BLaER1 treated with 17β-estradiol and CSF1 and Interleukin-3, amounts not matched to agents 10 nM and 100 nM (cell line): ENCODE results near the gene CREB5.
"Not testable (repeated sequence)": the region's sequence is repeated elsewhere in the genome, so short reads cannot be mapped to it uniquely, and the experiment has no call there.

Experiments
- H3K27ac ChIP-seq, 11 experiments: shearing (Covaris generic); formaldehyde crosslinking; 2 replicates each; pipeline ENCODE4 v1.8.1; 2022
- H3K27me3 ChIP-seq, 11 experiments: shearing (Covaris generic); formaldehyde crosslinking; 2 replicates each; pipeline ENCODE4 v1.8.1; 2022
- H3K36me3 ChIP-seq, 11 experiments: shearing (Covaris generic); formaldehyde crosslinking; 2 replicates each; pipeline ENCODE4 v1.8.1; 2022
- H3K4me1 ChIP-seq, 10 experiments: shearing (Covaris generic); formaldehyde crosslinking; 2 replicates each; pipeline ENCODE4 v1.8.1; 2022
- H3K4me2 ChIP-seq, 11 experiments: shearing (Covaris generic); formaldehyde crosslinking; 2 replicates each; pipeline ENCODE4 v1.8.1; 2022
- H3K4me3 ChIP-seq, 10 experiments: shearing (Covaris generic); formaldehyde crosslinking; 2 replicates each; pipeline ENCODE4 v1.8.1; 2022
- H3K9ac ChIP-seq, 11 experiments: shearing (Covaris generic); formaldehyde crosslinking; 2 replicates each; pipeline ENCODE4 v1.8.1; 2022
- H3K9me3 ChIP-seq, 11 experiments: shearing (Covaris generic); formaldehyde crosslinking; replicated peaks in 1 of 11; 2 replicates each; pipeline ENCODE4 v1.8.1; 2022
- H4K20me1 ChIP-seq, 11 experiments: shearing (Covaris generic); formaldehyde crosslinking; 2 replicates each; pipeline ENCODE4 v1.8.1; 2022
- Cebpa-rat ChIP-seq, 11 experiments: shearing (Covaris generic); IDR thresholded peaks; 2 replicates each; pipeline ENCODE4 v1.8.1; 2022

CREB5 gene

DNA sequence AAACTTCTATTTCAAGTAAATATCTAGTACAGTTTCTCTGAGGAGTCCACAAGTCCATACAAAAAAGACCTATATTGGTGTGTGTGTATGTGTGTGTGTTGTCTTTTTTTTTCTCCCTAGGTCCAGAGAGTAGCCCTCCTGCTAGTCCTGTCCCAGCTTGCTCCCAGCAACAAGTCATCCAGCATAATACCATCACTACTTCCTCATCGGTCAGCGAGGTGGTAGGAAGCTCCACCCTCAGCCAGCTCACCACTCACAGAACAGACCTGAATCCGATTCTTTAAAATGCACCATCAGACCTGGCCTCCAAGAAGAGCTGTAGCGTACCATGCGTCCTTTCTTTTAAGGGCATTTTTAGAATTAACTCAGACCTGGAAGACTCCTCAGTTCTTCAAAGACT is 406.7 kb downstream of the CREB5 start:
- Histone ChIP-seq H3K36me3 (peaks cover 0 to 3% (median 0%) of the 10 kb centered on the region in 11 experiments; a peak in 1 of 22 replicates), H3K27me3 (no peaks in the 10 kb centered on the region), H3K9ac (no peak overlapping the region), H3K9me3 (no peaks in the 10 kb centered on the region), H3K4me3 (no peak overlapping the region), H4K20me1 (no peaks in the 10 kb centered on the region), H3K4me2 (no peak overlapping the region), H3K27ac (no peak overlapping the region), H3K4me1 (peaks cover 10 to 38% (median 19%) of the 10 kb centered on the region in 10 experiments)
- TF ChIP-seq Cebpa-rat (IDR thresholded peaks at IDR 0.05) = no peak

DNA sequence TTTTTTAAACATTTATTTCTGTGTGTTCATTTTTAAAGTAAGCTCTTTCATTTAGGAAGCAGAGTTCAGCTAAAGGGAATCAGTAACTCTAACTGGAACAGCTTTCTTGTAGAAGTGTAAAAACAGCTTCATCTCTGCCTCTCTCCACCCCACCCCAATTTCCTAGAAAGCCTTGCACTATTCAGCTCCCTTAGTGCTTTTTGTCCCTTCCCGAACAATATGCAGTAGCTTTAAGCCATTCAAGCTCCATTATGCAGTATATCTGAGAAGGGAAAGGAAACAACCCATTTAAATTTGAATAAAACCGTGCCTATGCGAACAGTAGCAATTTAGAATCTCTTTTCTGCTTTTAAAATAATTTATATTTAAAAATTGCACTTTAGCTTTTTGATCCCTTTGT is 411.3 kb downstream of the CREB5 start:
- Histone ChIP-seq H3K9ac (no peak overlapping the region), H3K27me3 (no peaks in the 10 kb centered on the region), H3K4me3 (no peak overlapping the region), H4K20me1 (no peaks in the 10 kb centered on the region), H3K4me2 (no peak overlapping the region), H3K4me1 (peaks cover 0 to 13% (median 0%) of the 10 kb centered on the region in 10 experiments; a peak in 5 of 20 replicates), H3K9me3 (peaks cover 0 to 6% (median 0%) of the 10 kb centered on the region in 11 experiments; a peak in 1 of 22 replicates), H3K27ac (no peak overlapping the region), H3K36me3 (peaks cover 0 to 3% (median 0%) of the 10 kb centered on the region in 11 experiments; a peak in 1 of 22 replicates)
- no peak for TF ChIP-seq Cebpa-rat (IDR thresholded peaks at IDR 0.05)

DNA sequence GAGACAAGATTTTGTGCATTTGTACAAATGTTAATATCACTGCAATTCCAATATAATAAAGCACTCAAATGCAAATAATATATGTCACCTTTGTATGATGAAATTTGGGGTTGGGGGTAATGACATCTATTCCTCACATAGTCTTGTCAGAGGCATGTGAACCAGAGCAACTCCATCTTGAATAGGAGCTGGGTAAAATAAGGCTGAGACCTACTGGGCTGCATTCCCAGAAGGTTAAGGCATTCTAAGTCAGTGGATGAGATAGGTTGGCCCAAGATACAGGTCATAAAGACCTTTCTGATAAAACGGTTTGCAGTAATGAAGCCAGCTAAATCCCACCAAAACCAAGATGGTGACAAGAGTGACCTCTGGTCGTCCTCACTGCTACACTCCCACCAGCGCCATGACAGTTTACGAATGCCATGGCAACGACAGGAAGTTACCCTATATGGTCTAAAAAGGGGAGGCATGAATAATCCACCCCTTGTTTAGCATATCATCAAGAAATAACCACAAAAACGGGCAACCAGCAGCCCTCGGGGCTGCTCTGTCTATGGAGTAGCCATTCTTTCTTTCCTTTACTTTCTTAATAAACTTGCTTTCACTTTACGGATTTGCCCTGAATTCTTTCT is 413.6 kb downstream of the CREB5 start:
- H4K20me1 ChIP-seq, H3K27ac ChIP-seq, H3K4me2 ChIP-seq, H3K9ac ChIP-seq, H3K27me3 ChIP-seq, H3K4me3 ChIP-seq, H3K9me3 ChIP-seq, H3K36me3 ChIP-seq: not testable (repeated sequence)
- peaks cover 0 to 17% (median 6%) of the 10 kb centered on the region in 10 experiments; a peak in 10 of 20 replicates for H3K4me1 ChIP-seq

DNA sequence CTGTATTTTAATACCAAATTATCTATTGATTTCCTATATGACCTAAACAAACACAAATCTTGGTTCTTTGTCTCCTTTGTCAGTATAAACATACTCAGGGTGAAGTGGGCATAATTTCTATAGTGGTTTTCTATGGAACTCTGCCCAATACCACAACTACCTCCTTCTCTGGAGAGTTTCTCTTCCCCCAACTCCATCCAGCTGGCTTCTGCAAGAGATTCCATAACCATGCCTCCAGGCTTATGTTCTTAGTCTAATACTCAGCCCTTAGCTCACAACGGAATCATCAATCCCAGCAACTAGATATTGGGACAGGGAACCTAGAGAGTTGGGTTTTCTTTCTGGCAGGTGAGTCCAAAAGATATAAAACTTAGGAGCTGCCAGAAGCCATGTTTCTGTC is 418.5 kb downstream of the CREB5 start:
- H3K9me3 ChIP-seq = peaks cover 0 to 6% (median 0%) of the 10 kb centered on the region in 11 experiments; a peak in 1 of 22 replicates
- H3K4me2 ChIP-seq = peak overlapping the region in 6 of 11 experiments; percentile 5 to 45 (median 11); a peak in 8 of 22 replicates
- H3K36me3 ChIP-seq = no peaks in the 10 kb centered on the region
- no peaks in the 10 kb centered on the region for H3K27me3 ChIP-seq
- peaks cover 0 to 12% (median 7%) of the 10 kb centered on the region in 10 experiments; a peak in 9 of 20 replicates for H3K4me1 ChIP-seq
- no peaks in the 10 kb centered on the region for H4K20me1 ChIP-seq
- H3K27ac ChIP-seq = no peak overlapping the region
- no peak for TF ChIP-seq Cebpa-rat (IDR thresholded peaks at IDR 0.05)
- H3K4me3 ChIP-seq = no peak overlapping the region
- no peak overlapping the region for H3K9ac ChIP-seq

DNA sequence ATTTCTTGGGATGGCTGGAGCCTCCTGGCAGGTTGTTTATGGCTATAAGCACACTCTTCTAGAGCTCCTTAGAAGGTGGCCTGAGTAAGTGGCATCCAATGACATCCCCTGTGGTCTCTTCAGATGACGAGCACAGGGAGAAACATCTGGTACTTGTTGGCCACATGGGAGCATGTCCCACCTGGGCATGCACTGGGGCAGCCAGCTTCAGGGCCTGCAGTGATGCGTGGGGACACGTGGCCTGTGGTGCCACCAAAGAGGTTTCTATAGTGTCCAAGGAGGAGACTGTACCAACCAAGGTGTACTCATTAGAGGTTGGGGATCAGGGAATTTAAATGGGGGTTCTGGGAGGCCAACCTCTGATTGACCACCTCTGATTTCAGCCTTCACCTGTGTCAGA is 420.4 kb downstream of the CREB5 start:
- H3K4me3 ChIP-seq = no peak overlapping the region
- peak overlapping the region in 6 of 11 experiments; percentile 7 to 49 (median 21); a peak in 6 of 22 replicates for H3K4me2 ChIP-seq
- H3K4me1 ChIP-seq = peaks cover 0 to 12% (median 7%) of the 10 kb centered on the region in 10 experiments; a peak in 9 of 20 replicates
- H3K27ac ChIP-seq = no peak overlapping the region
- peaks cover 0 to 3% (median 0%) of the 10 kb centered on the region in 11 experiments; a peak in 3 of 22 replicates for H3K9me3 ChIP-seq
- H3K27me3 ChIP-seq = no peaks in the 10 kb centered on the region
- H4K20me1 ChIP-seq = no peaks in the 10 kb centered on the region
- H3K36me3 ChIP-seq = no peaks in the 10 kb centered on the region
- no peak for TF ChIP-seq Cebpa-rat (IDR thresholded peaks at IDR 0.05)
- no peak overlapping the region for H3K9ac ChIP-seq

DNA sequence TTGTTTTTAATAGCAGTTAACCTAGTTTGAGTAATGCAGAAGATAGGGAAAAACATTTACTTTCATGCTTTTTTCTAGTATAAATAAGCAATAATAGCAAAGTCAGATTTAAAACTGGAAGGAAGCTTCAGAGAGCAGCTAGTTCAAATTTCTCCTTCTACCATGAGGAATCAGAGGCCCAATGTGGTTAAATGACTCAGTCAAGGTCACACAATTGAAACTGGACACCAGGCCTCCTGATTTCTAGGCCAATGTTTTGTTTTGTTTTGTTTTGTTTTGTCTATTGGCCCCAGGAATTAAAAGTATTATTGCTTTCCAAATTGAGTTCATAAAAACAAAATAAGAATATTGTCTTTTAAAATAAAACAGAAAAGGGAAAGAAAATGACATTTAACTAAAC is 423.5 kb downstream of the CREB5 start:
- no peaks in the 10 kb centered on the region for H3K27me3 ChIP-seq
- H3K4me1 ChIP-seq = peaks cover 0 to 9% (median 6%) of the 10 kb centered on the region in 10 experiments; a peak in 9 of 20 replicates
- H4K20me1 ChIP-seq = no peaks in the 10 kb centered on the region
- H3K36me3 ChIP-seq = no peaks in the 10 kb centered on the region
- H3K9me3 ChIP-seq = peaks cover 0 to 8% (median 0%) of the 10 kb centered on the region in 11 experiments; a peak in 3 of 22 replicates
- H3K27ac ChIP-seq = no peak overlapping the region
- no peak overlapping the region for H3K4me3 ChIP-seq
- H3K4me2 ChIP-seq = no peak overlapping the region
- H3K9ac ChIP-seq = no peak overlapping the region
- no peak for TF ChIP-seq Cebpa-rat (IDR thresholded peaks at IDR 0.05)

DNA sequence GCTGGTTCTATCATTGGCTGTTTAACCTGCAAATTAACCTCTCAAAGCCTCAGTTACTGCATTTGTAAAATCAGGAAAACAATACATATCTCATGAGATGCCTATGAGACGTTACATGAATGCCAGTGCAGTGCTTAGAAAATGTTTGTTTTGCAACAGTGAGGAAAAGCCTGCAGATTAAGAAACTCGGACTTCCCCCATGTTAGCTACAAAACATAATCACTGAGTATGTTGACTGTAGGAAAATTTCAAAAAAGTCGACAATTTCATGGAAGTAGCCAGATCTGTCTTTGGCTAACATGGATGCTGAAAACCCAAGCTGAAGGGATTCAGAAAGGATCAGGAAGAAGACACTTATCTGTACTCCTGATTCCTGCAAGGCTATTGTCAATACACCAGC is 424.4 kb downstream of the CREB5 start:
- peaks cover 0 to 8% (median 0%) of the 10 kb centered on the region in 11 experiments; a peak in 3 of 22 replicates for H3K9me3 ChIP-seq
- peaks cover 0 to 7% (median 0%) of the 10 kb centered on the region in 10 experiments; a peak in 3 of 20 replicates for H3K4me1 ChIP-seq
- H3K27me3 ChIP-seq = no peaks in the 10 kb centered on the region
- H4K20me1 ChIP-seq = no peaks in the 10 kb centered on the region
- H3K36me3 ChIP-seq = no peaks in the 10 kb centered on the region
- H3K9ac ChIP-seq = no peak overlapping the region
- H3K27ac ChIP-seq = no peak overlapping the region
- H3K4me3 ChIP-seq = no peak overlapping the region
- H3K4me2 ChIP-seq = no peak overlapping the region
- no peak for TF ChIP-seq Cebpa-rat (IDR thresholded peaks at IDR 0.05)

DNA sequence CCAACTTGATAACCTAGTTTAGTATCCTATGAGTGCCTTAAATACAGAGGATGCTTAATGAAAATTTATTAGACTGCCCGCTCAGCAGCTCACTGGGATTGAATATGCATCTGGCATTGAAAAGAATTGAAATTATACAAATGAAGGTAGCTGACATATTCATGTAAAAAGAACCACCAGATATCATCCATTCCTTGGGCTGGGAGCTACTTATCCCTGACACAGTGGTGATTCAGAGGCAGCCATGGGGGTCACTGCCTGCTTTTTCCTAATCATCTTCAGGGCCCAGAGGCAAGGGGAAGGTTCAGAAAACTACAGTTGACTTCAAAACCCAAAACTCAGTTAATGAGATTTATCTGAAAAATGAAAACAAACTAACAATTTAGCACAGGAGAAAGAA is 424.9 kb downstream of the CREB5 start:
- no peak overlapping the region for H3K27ac ChIP-seq
- TF ChIP-seq Cebpa-rat (IDR thresholded peaks at IDR 0.05) = no peak

DNA sequence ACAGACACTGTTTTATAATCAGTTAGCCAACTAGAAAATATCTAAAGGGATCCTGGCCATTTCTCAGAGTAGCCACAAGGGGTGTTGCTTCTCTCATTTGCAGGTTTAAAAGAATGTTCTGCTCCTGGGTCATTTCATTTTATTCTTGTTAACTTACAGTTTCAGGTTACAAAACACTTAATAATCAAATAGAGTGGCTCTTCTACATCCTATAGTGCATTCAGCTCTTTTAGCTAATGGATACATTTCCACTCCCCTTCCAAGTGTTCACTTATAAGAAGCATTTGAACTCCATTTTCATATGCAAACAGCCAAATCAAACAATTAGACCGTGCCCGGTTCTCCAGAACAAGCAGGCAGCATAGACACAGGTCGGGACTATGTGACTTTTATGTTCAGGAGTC is 428.3 kb downstream of the CREB5 start:
- no peaks in the 10 kb centered on the region; a peak in 1 of 22 replicates for H3K27me3 ChIP-seq
- H4K20me1 ChIP-seq = no peaks in the 10 kb centered on the region
- H3K9me3 ChIP-seq = peaks cover 0 to 8% (median 0%) of the 10 kb centered on the region in 11 experiments; a peak in 3 of 22 replicates
- no peak overlapping the region for H3K9ac ChIP-seq
- no peak overlapping the region for H3K4me3 ChIP-seq
- H3K27ac ChIP-seq = no peak overlapping the region
- no peaks in the 10 kb centered on the region for H3K36me3 ChIP-seq
- no peak overlapping the region for H3K4me2 ChIP-seq
- TF ChIP-seq Cebpa-rat (IDR thresholded peaks at IDR 0.05) = no peak
- H3K4me1 ChIP-seq = no peaks in the 10 kb centered on the region

More for the DNA sequence above, 424.9 kb downstream of the CREB5 start:
- Histone ChIP-seq H3K4me2 (no peak overlapping the region), H3K9ac (no peak overlapping the region), H3K27me3 (no peaks in the 10 kb centered on the region), H4K20me1 (no peaks in the 10 kb centered on the region), H3K4me1 (peaks cover 0 to 7% (median 0%) of the 10 kb centered on the region in 10 experiments; a peak in 3 of 20 replicates), H3K9me3 (peaks cover 0 to 8% (median 0%) of the 10 kb centered on the region in 11 experiments; a peak in 3 of 22 replicates), H3K4me3 (no peak overlapping the region), H3K36me3 (no peaks in the 10 kb centered on the region)

DNA sequence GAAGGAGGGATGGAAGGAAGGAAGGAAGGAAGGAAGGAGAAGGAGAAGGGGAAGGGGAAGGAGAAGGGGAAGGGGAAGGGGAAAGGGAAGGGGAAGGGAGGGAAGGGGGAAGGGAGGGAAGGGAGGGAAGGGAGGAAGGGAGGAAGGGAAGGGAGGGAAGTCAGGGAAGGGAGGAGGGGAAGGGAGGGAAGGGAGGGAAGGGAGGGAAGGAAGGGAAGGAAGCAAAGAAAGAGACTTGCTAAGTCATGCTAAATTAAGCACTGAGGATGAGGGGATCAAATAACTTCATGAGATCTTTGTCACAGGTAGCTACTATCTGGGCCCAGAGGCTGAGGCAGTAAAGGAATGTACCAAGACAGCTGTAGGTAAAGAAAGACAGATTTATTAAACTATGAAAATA is 429.4 kb downstream of the CREB5 start:
- no peaks in the 10 kb centered on the region for H3K36me3 ChIP-seq

More for the DNA sequence above, 429.4 kb downstream of the CREB5 start:
- TF ChIP-seq Cebpa-rat (IDR thresholded peaks at IDR 0.05) = no peak
- Histone ChIP-seq H3K4me1 (no peaks in the 10 kb centered on the region), H3K27me3 (no peaks in the 10 kb centered on the region; a peak in 1 of 22 replicates), H3K9ac (no peak overlapping the region), H3K4me2 (no peak overlapping the region), H3K27ac (no peak overlapping the region), H4K20me1 (no peaks in the 10 kb centered on the region), H3K9me3 (peaks cover 0 to 8% (median 0%) of the 10 kb centered on the region in 11 experiments; a peak in 3 of 22 replicates), H3K4me3 (no peak overlapping the region)
